Tibial nerve (tissue), 4 donors: Measurements from ENCODE around the gene ECM1.

ENCODE experiments used
- EP300 ChIP-seq, 2 donors: sonication (generic); formaldehyde crosslinking; IDR thresholded peaks; one replicate each; pipeline ENCODE4 v1.6.1; 2017; ENCODE audit warnings: antibody characterized with exemption in 2 of 2, mild to moderate bottlenecking in 1 of 2
- TF ChIP-seq, protein P1 (sequence below), 5 experiments: fragments of 200-600 bp in 3 of 5; fragments of 450-650 bp in 2 of 5; sonication (generic) in 3 of 5; IDR thresholded peaks; one replicate each; pipeline ENCODE4 v1.5.1; 2016 to 2019; ENCODE audit warnings: antibody characterized with exemption in 5 of 5, mild to moderate bottlenecking in 3 of 5, moderate library complexity in 2 of 5

GRCh38 chr1:150477320-150477719, 30.6 kb upstream of the ECM1 start:
- TF ChIP-seq, protein P1, sequence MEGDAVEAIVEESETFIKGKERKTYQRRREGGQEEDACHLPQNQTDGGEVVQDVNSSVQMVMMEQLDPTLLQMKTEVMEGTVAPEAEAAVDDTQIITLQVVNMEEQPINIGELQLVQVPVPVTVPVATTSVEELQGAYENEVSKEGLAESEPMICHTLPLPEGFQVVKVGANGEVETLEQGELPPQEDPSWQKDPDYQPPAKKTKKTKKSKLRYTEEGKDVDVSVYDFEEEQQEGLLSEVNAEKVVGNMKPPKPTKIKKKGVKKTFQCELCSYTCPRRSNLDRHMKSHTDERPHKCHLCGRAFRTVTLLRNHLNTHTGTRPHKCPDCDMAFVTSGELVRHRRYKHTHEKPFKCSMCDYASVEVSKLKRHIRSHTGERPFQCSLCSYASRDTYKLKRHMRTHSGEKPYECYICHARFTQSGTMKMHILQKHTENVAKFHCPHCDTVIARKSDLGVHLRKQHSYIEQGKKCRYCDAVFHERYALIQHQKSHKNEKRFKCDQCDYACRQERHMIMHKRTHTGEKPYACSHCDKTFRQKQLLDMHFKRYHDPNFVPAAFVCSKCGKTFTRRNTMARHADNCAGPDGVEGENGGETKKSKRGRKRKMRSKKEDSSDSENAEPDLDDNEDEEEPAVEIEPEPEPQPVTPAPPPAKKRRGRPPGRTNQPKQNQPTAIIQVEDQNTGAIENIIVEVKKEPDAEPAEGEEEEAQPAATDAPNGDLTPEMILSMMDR (IDR thresholded peaks at IDR 0.05), result no peak
- no peak for TF ChIP-seq EP300 (IDR thresholded peaks at IDR 0.05)
